K562 (cell line): ENCODE data around the gene MAN1B1. TPM values are rescaled to one million over a fixed set of nuclear protein-coding genes. Genes with fewer than 3 reads are reported as not detected.

Experiments
- ATAC-seq: fragments of 200-7000 bp; cut with Tn5 transposase; 3 replicates; pipeline ENCODE4 v1.9.1; 2020; ENCODE audit warnings: moderate library complexity
- Bru-seq: library from RNA; stranded (reverse); fragments of 400-500 nt; gene quantifications from one replicate; lab custom pipeline; 2021; lab: Mats Ljungman, UMichigan
- BruChase-seq, 2 experiments: library from RNA; stranded (reverse); fragments of 400-500 nt; gene quantifications; one replicate each; lab custom pipeline; 2021; lab: Mats Ljungman, UMichigan
- BruUV-seq: library from RNA; stranded (reverse); fragments of 400-500 nt; replicated peaks from 2 replicates; lab custom pipeline; 2021; lab: Mats Ljungman, UMichigan
- CTCF ChIA-PET: fragments of 300-600 bp; formaldehyde crosslinking; extraction: SDS; loops from one replicate; lab custom pipeline; 2021; ENCODE audit warnings: low intra/inter-chr PET ratio; lab: Yijun Ruan, JAX
- POLR2A ChIA-PET: fragments of 300-600, 350-650 bp; sonication (Branson Sonifier 250); formaldehyde crosslinking; extraction: SDS; loops from one replicate; lab custom pipeline; 2021; ENCODE audit warnings: antibody characterized with exemption, inconsistent platforms; lab: Yijun Ruan, JAX
- DNase-seq, 4 experiments: peaks; one replicate each; pipeline versions ENCODE4 v3.0.0 to v3.0.0-alpha.2; 2011 to 2018; ENCODE audit warnings: low spot score in 3 of 4, mixed read lengths in 3 of 4; ENCODE audit errors: extremely low read depth in 1 of 4
- FAIRE-seq: peaks from 2 replicates; lab custom pipeline; 2011; peaks lifted over from hg19 to GRCh38; lab: Jason Lieb, UNC
- H2AFZ ChIP-seq: 2 replicates; pipeline ENCODE4 v1.6.0; 2011; ENCODE audit warnings: low read depth, low read length, control low read depth, inconsistent platforms
- H3K27ac ChIP-seq: fragments of 200-600 bp; 3 replicates; pipeline ENCODE4 v1.8.0; 2011; ENCODE audit warnings: low read depth, mild to moderate bottlenecking, control low read depth, inconsistent platforms, low read length, moderate library complexity, mixed read lengths; ENCODE audit errors: extremely low read depth
- H3K27me3 ChIP-seq, 2 experiments: fragments of 300-600 bp in 1 of 2; 2 replicates in 1 of 2; 3 replicates in 1 of 2; pipeline versions ENCODE4 v1.6.0 to v1.8.0; 2011; ENCODE audit warnings: inconsistent platforms in 2 of 2, low read length in 2 of 2, mild to moderate bottlenecking in 1 of 2, mixed read lengths in 1 of 2, moderate library complexity in 1 of 2; ENCODE audit not compliant: control insufficient read depth in 2 of 2, insufficient read depth in 2 of 2
- H3K36me3 ChIP-seq: fragments of 300-600 bp; 3 replicates; pipeline ENCODE4 v1.8.0; 2011; ENCODE audit warnings: mild to moderate bottlenecking, low read length, inconsistent platforms; ENCODE audit not compliant: control insufficient read depth, insufficient read depth
- H3K4me1 ChIP-seq, 2 experiments: fragments of 200-600 bp in 1 of 2; replicated peaks in 1 of 2; 2 replicates in 1 of 2; 3 replicates in 1 of 2; pipeline versions ENCODE4 v1.5.1 to v1.8.0; 2011; ENCODE audit warnings: inconsistent platforms in 2 of 2, low read length in 2 of 2, mild to moderate bottlenecking in 1 of 2, mixed read lengths in 1 of 2, moderate library complexity in 1 of 2; ENCODE audit not compliant: control insufficient read depth in 2 of 2, insufficient read depth in 2 of 2
- H3K4me2 ChIP-seq: 2 replicates; pipeline ENCODE4 v1.6.1; 2011; ENCODE audit warnings: low read length, control low read depth, inconsistent platforms, mixed read lengths; ENCODE audit not compliant: insufficient read depth
- H3K4me3 ChIP-seq: fragments of 200-600 bp; sonication (generic), shearing (Covaris generic); 2 replicates; pipeline ENCODE4 v1.5.1; 2016; ENCODE audit warnings: control low read depth, inconsistent platforms
- H3K79me2 ChIP-seq: fragments of 200-600 bp; 3 replicates; pipeline ENCODE4 v1.8.0; 2011; ENCODE audit warnings: low read length, inconsistent platforms; ENCODE audit not compliant: control insufficient read depth, insufficient read depth
- H3K9ac ChIP-seq, 2 experiments: 2 replicates each; pipeline versions ENCODE4 v1.6.0 to v1.6.1; 2011; ENCODE audit warnings: low read depth in 2 of 2, low read length in 2 of 2, control low read depth in 1 of 2, inconsistent platforms in 1 of 2, mild to moderate bottlenecking in 1 of 2, mixed read lengths in 1 of 2; ENCODE audit not compliant: insufficient read depth in 1 of 2
- H3K9me1 ChIP-seq: one replicate; pipeline ENCODE4 v1.6.0; 2011; ENCODE audit warnings: inconsistent platforms, mild to moderate bottlenecking, low read length, moderate library complexity; ENCODE audit not compliant: control insufficient read depth, insufficient read depth
- H3K9me3 ChIP-seq: replicated peaks from 2 replicates; pipeline ENCODE4 v1.5.1; 2011; ENCODE audit warnings: low read depth, low read length, inconsistent platforms; ENCODE audit not compliant: control insufficient read depth, insufficient read depth
- H4K20me1 ChIP-seq: replicated peaks from 2 replicates; pipeline ENCODE4 v1.6.1; 2011; ENCODE audit warnings: low read length, inconsistent platforms, mixed read lengths; ENCODE audit not compliant: control insufficient read depth, insufficient read depth
- COPS2 ChIP-seq: fragments of 450-650 bp; conservative IDR thresholded peaks from 2 replicates; pipeline ENCODE4 v1.6.1; 2016; ENCODE audit warnings: mild to moderate bottlenecking, moderate library complexity
- CREM ChIP-seq: IDR thresholded peaks from 2 replicates; pipeline ENCODE4 v1.6.1; 2014; ENCODE audit warnings: antibody characterized with exemption, low read depth
- HCFC1 ChIP-seq: IDR thresholded peaks from 2 replicates; pipeline ENCODE4 v1.6.1; 2012; ENCODE audit warnings: low read depth, low read length, improper control_type of control experiment
- TARDBP ChIP-seq: fragments of 450-650 bp; IDR thresholded peaks from 2 replicates; pipeline ENCODE4 v1.6.1; 2016
- ZFX ChIP-seq: sonication (generic); formaldehyde crosslinking; IDR thresholded peaks from 2 replicates; pipeline ENCODE4 v1.8.0; 2022; ENCODE audit warnings: mild to moderate bottlenecking, missing genetic modification reagents, moderate library complexity
- WGBS: fragments of 100-300 bp; shearing (Covaris generic); methylation state at CpG from one replicate; pipeline ENCODE4 v1.1.6; 2016; ENCODE audit warnings: low coverage, mixed read lengths; ENCODE audit not compliant: insufficient coverage; ENCODE audit errors: missing lambda C conversion rate; 5-methylcytosine and 5-hydroxymethylcytosine counted together
- in situ Hi-C: fragments of 300-500 bp; cut with MboI; formaldehyde crosslinking; loops from 4 replicates; pipeline ENCODE4 v1.15.0; 2018; ENCODE audit warnings: inconsistent platforms, mixed read lengths
- intact Hi-C: fragments of 100-400 bp; cut with micrococcal nuclease; formaldehyde crosslinking; loops from 2 replicates; pipeline ENCODE4 v1.14.2; 2022
- long read RNA-seq, 3 experiments: library from polyadenylated mRNA in 2 of 3; library from RNA in 1 of 3; unstranded in 2 of 3; stranded (forward) in 1 of 3; transcript quantifications; one replicate each; pipeline ENCODE4 v2.0.0, GENCODE V29; 2019 to 2022
- polyA minus RNA-seq, 3 experiments: library from RNA; depleted of rRNA, polyadenylated mRNA; stranded (reverse); fragments of >200 nt; gene quantifications; 2 replicates each; pipeline ENCODE4 v1.2.3, GENCODE V29; 2011
- polyA plus RNA-seq, 8 experiments: library from polyadenylated mRNA; depleted of rRNA in 4 of 8; stranded (reverse) in 5 of 8; unstranded in 3 of 8; fragments of >200 nt; fragmentation: Nextera tagmentation in 2 of 8; fragmentation: Illumina TruSeq in 1 of 8; extraction: Ambion mirVana in 2 of 8; extraction: Trizol in 1 of 8; gene quantifications; 2 replicates each; pipeline versions ENCODE4 v1.2.1 to v1.2.3, GENCODE V29; 2011 to 2014; ENCODE audit warnings: inconsistent platforms in 1 of 8, missing spikeins in 1 of 8
- total RNA-seq, 7 experiments: library from RNA; depleted of rRNA in 6 of 7; stranded (reverse); fragments of >200 nt in 6 of 7; fragmentation: Illumina TruSeq in 2 of 7; extraction: Trizol in 2 of 7; gene quantifications; 2 replicates each; pipeline versions ENCODE4 v1.2.1 to v1.2.3, GENCODE V29; 2011 to 2021; ENCODE audit warnings: low replicate concordance in 1 of 7
- TF ChIP-seq, protein P1 (sequence below), 3 experiments: IDR thresholded peaks in 2 of 3; conservative IDR thresholded peaks in 1 of 3; 2 replicates each; pipeline ENCODE4 v1.5.1; 2011 to 2012; ENCODE audit warnings: low read length in 3 of 3, mild to moderate bottlenecking in 3 of 3, control low read depth in 2 of 3, improper control_type of control experiment in 1 of 3, inconsistent platforms in 1 of 3, low read depth in 1 of 3, mixed read lengths in 1 of 3, moderate library complexity in 1 of 3; ENCODE audit not compliant: insufficient read depth in 2 of 3
- TF ChIP-seq, protein P2 (sequence below): fragments of 250-450 bp; sonication (Bioruptor Pico); IDR thresholded peaks from 2 replicates; pipeline ENCODE4 v1.4.0; 2020
- TF ChIP-seq, protein P3 (sequence below): sonication (generic); formaldehyde crosslinking; IDR thresholded peaks from 2 replicates; pipeline ENCODE4 v1.8.0; 2022; ENCODE audit warnings: missing genetic modification reagents, mild to moderate bottlenecking, borderline replicate concordance

MAN1B1 gene
- 158 and 355 TPM in 2 replicates for total RNA-seq (2011; cell fraction: chromatin; rRNA removed; ENCODE audit: low replicate concordance)
- 181 and 194 TPM in 2 replicates for total RNA-seq (2011; cell fraction: nucleolus; rRNA removed)
- 119 and 136 TPM in 2 replicates for total RNA-seq (2011; cell fraction: nucleoplasm; rRNA removed)
- total RNA-seq (2014; rRNA removed) = 30.1 and 35.1 TPM in 2 replicates
- total RNA-seq (2014; rRNA removed; fragmentation: Illumina TruSeq; extraction: Trizol) = 14.4 and 14.8 TPM in 2 replicates
- 21.0 and 21.6 TPM in 2 replicates for total RNA-seq (2015; rRNA removed; fragmentation: Illumina TruSeq; extraction: Trizol)
- total RNA-seq (2021) = 33.9 and 36.6 TPM in 2 replicates
- polyA plus RNA-seq (2011; rRNA removed) = 27.3 and 40.1 TPM in 2 replicates
- polyA plus RNA-seq (2011; cell fraction: cytosol; rRNA removed) = 33.0 and 35.1 TPM in 2 replicates
- polyA plus RNA-seq (2011; cell fraction: nucleus; rRNA removed) = 128 and 134 TPM in 2 replicates
- 25.3 and 58.7 TPM in 2 replicates for polyA plus RNA-seq (2012)
- polyA plus RNA-seq (2014; fragmentation: Illumina TruSeq; extraction: Trizol) = 23.8 and 31.3 TPM in 2 replicates
- under 1 TPM; 0.55 to 0.89 TPM for polyA plus RNA-seq (2014; fragmentation: Nextera tagmentation; extraction: Ambion mirVana)
- 29.6 and 33.6 TPM in 2 replicates for polyA plus RNA-seq (2014; rRNA removed)
- 32.0 and 36.7 TPM in 2 replicates for polyA minus RNA-seq (2011; rRNA and poly(A)+ RNA removed)
- 17.1 and 24.8 TPM in 2 replicates for polyA minus RNA-seq (2011; cell fraction: cytosol; rRNA and poly(A)+ RNA removed)
- 38.5 and 64.6 TPM in 2 replicates for polyA minus RNA-seq (2011; cell fraction: nucleus; rRNA and poly(A)+ RNA removed)
- Bru-seq, nascent RNA = percentile 62 among the genes with signal in this experiment
- BruChase-seq, experiment 1, labeled RNA remaining after a 2-hour chase = percentile 59 among the genes with signal in this experiment
- percentile 64 among the genes with signal in this experiment for BruChase-seq, experiment 2, labeled RNA remaining after a 6-hour chase
- long read RNA-seq, experiment 1, transcript MAN1B1-202 (13 exons, 2,769 nt) = major isoform, 78 of 127 reads
- long read RNA-seq, experiment 1, partial matches to known transcripts = 33 of 127 reads
- long read RNA-seq, experiment 1, other reads (novel, unspliced or antisense) = 13 of 127 reads
- long read RNA-seq, experiment 2, full-length matches to known transcripts = 20 of 40 reads
- long read RNA-seq, experiment 2, partial matches to known transcripts = 10 of 40 reads
- long read RNA-seq, experiment 2, other reads (novel, unspliced or antisense) = 10 of 40 reads
- long read RNA-seq, experiment 3, transcript MAN1B1-202 (13 exons, 2,769 nt) = major isoform, 7 of 11 reads
- long read RNA-seq, experiment 3, partial matches to known transcripts = 2 of 11 reads
- long read RNA-seq, experiment 3, other reads (novel, unspliced or antisense) = 2 of 11 reads

DNA sequence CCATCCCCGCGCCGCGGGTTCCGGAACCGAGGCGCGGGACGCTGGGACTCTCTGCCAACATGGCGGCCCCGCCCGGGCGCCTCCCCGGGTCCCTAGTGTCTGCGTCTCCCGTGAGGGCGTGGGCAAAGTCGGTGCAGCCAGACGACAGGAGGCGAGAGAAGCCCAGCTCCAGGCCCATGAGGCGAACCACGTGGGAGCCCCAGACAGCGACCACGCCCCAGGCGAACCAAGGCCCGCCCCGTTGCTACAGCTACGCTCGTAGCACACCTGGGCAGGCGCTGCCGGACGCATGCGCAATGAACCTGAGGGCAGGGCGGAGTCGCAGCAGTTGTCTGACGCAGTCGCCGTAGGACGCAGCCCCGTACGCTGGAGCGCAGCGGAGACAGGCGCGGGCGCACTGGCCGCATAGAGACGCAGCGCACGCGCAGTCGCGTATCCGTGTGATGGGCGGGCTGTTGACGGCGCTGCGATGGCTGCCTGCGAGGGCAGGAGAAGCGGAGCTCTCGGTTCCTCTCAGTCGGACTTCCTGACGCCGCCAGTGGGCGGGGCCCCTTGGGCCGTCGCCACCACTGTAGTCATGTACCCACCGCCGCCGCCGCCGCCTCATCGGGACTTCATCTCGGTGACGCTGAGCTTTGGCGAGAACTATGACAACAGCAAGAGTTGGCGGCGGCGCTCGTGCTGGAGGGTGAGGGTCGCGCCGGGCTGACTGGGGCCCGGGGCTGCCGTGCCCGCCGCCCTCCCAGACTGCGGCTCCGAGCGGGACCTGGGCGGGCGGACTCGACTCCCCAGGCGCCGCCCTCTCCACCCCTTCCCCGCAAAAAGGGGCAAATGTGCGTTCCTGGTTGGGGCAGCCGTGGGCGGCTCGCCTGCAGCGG lies at the start of gene MAN1B1:
Gene MAN1B1 (plus strand): TSS at position 455 of the 878 bp plus-strand sequence. CDS start 15 bp downstream, at position 470.
- Histone ChIP-seq H3K4me3 (peak within 1 kb of the TSS; percentile 79), H3K36me3 (peaks cover 27% of the 10 kb centered on the region), H2AFZ (peak within 1 kb of the TSS; percentile 81), H3K4me2 (peak within 1 kb of the TSS; percentile 86), H4K20me1 (no peaks in the 10 kb centered on the region), H3K79me2 (peaks cover 30% of the 10 kb centered on the region), H3K27ac (peak within 1 kb of the TSS; percentile 87), H3K9me3 (no peaks in the 10 kb centered on the region), H3K9me1 (no peaks in the 10 kb centered on the region), H3K9ac (peak within 1 kb of the TSS; percentile 82 to 94), H3K27me3 (no peaks in the 10 kb centered on the region), H3K4me1 (peaks cover 32 to 64% of the 10 kb centered on the region in 2 experiments; a peak in 4 of 5 replicates)
- POLR2A ChIA-PET = interaction anchor here (0.6 to 3.3 kb wide), 20 partner anchors 10 to 279 kb away, joined by 3 to 18 read pairs (median 4); partner anchors contain the start of genes RABL6, RNF224, SAPCD2 and TUBB4B
- ATAC-seq (peak; percentile 89), FAIRE-seq (peak; percentile 99), DNase-seq (peak; percentile 95 to 100 (median 96))
- CTCF ChIA-PET = interaction anchor here (1.2 kb wide), 1 partner anchor 140 kb away, joined by 6 read pairs; the partner anchor contains the start of gene RNF224
- BruUV-seq = no TSS peak
- in situ Hi-C loops = no loop called here
- under 1% methylated on average over 87 of the region's 101 CpGs for WGBS
- intact Hi-C loops = loop anchor here (2.0 kb wide), 2 partner anchors 18 to 64 kb away; no protein-coding TSS in a partner anchor
- TF ChIP-seq, protein P1, sequence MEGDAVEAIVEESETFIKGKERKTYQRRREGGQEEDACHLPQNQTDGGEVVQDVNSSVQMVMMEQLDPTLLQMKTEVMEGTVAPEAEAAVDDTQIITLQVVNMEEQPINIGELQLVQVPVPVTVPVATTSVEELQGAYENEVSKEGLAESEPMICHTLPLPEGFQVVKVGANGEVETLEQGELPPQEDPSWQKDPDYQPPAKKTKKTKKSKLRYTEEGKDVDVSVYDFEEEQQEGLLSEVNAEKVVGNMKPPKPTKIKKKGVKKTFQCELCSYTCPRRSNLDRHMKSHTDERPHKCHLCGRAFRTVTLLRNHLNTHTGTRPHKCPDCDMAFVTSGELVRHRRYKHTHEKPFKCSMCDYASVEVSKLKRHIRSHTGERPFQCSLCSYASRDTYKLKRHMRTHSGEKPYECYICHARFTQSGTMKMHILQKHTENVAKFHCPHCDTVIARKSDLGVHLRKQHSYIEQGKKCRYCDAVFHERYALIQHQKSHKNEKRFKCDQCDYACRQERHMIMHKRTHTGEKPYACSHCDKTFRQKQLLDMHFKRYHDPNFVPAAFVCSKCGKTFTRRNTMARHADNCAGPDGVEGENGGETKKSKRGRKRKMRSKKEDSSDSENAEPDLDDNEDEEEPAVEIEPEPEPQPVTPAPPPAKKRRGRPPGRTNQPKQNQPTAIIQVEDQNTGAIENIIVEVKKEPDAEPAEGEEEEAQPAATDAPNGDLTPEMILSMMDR (IDR thresholded peaks at IDR 0.05 in 2 of 3, conservative IDR thresholded peaks at IDR 0.05 in 1 of 3; ENCODE audit: insufficient read depth in 2 of 3, low read depth in 1 of 3, low read length in 3 of 3) = peak in 1 of 3 experiments; percentile 5; a peak in 2 of 6 replicates
- TF ChIP-seq, protein P2, sequence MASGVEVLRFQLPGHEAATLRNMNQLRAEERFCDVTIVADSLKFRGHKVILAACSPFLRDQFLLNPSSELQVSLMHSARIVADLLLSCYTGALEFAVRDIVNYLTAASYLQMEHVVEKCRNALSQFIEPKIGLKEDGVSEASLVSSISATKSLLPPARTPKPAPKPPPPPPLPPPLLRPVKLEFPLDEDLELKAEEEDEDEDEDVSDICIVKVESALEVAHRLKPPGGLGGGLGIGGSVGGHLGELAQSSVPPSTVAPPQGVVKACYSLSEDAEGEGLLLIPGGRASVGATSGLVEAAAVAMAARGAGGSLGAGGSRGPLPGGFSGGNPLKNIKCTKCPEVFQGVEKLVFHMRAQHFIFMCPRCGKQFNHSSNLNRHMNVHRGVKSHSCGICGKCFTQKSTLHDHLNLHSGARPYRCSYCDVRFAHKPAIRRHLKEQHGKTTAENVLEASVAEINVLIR (CRISPR knock-in tag) = 0 out of 2 replicates have a peak, but pooled peaks have one; percentile 11
- TF ChIP-seq, protein P3, sequence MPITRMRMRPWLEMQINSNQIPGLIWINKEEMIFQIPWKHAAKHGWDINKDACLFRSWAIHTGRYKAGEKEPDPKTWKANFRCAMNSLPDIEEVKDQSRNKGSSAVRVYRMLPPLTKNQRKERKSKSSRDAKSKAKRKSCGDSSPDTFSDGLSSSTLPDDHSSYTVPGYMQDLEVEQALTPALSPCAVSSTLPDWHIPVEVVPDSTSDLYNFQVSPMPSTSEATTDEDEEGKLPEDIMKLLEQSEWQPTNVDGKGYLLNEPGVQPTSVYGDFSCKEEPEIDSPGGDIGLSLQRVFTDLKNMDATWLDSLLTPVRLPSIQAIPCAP (CRISPR knock-in tag) = no peak
- TF ChIP-seq HCFC1 (0 out of 2 replicates have a peak, but pooled peaks have one; percentile 50), ZFX (no peak; the same call in 1 of the 2 replicates), TARDBP (peak; percentile 73; the same call in 1 of the 2 replicates), COPS2 (no peak), CREM (peak; percentile 93)
